ENCODE results near the gene ANKRD22.

GRCh38 chr10:88861036-88861435 is 9.4 kb upstream of the ANKRD22 start:
- TF ChIP-seq CTCF (IDR thresholded peaks at IDR 0.05): no peak
- no peak for TF ChIP-seq CHD2 (IDR thresholded peaks at IDR 0.05; ENCODE audit: low read length, partially characterized antibody)
- no peak for TF ChIP-seq TAF1 (IDR thresholded peaks at IDR 0.05; ENCODE audit: borderline replicate concordance, low read depth, low read length)
- no peak for TF ChIP-seq MXI1 (IDR thresholded peaks at IDR 0.05; ENCODE audit: low read depth, low read length)
- TF ChIP-seq REST (IDR thresholded peaks at IDR 0.05; ENCODE audit: low read depth, low read length): no peak

Measured in SK-N-SH (cell line).